ENCODE results near the gene MAMSTR. TPM values are rescaled to one million over a fixed set of nuclear protein-coding genes. Genes with fewer than 3 reads are reported as not detected.
"Not testable (repeated sequence)": the region's sequence is repeated elsewhere in the genome, so short reads cannot be mapped to it uniquely, and the experiment has no call there.

Gene MAMSTR
- total RNA-seq, 2 experiments from 2014 or later, result 1.1 to 1.5 TPM

DNA sequence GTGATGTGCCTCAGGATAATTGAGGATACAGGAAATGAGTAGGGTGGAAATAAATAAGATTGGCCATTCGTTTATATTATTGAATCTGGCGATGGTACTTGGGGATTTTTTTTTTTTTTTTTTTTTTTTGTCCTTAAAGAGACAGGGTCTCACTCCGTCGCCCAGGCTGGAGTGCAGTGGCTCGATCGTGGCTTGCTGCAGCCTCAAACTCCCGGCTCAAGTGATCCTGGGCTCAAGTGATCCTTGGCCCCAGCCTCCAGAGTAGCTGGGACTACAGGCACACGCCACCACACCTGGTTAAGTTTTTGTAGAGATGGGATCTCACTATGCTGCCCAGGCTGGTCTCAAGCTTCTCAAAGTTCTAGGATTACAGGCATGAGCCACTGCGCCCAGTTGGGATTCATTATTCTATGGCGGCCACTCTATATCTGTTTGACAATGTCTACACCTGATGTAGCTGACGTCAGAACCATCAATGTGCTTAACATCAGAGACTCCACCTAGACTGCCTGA lies 2.7 kb upstream of the MAMSTR start:
- no peaks in the 10 kb centered on the region for H3K27me3 Mint-ChIP-seq
- POLR2A ChIA-PET, result no interaction called here
- peak overlapping the region; percentile 33 for H3K27ac Mint-ChIP-seq
- DNase-seq, result no peak
- no peak overlapping the region for H3K4me3 Mint-ChIP-seq
- H3K36me3 Mint-ChIP-seq (ENCODE audit: low read depth), result peaks cover 20% of the 10 kb centered on the region
- peaks cover 17% of the 10 kb centered on the region for H3K9me3 Mint-ChIP-seq
- CTCF ChIA-PET, result interaction anchor here (0.5 to 0.9 kb wide), 2 partner anchors 77 to 92 kb away, joined by 3 read pairs; partner anchors contain the start of gene CA11
- H3K4me1 Mint-ChIP-seq, result peaks cover 39% of the 10 kb centered on the region

DNA sequence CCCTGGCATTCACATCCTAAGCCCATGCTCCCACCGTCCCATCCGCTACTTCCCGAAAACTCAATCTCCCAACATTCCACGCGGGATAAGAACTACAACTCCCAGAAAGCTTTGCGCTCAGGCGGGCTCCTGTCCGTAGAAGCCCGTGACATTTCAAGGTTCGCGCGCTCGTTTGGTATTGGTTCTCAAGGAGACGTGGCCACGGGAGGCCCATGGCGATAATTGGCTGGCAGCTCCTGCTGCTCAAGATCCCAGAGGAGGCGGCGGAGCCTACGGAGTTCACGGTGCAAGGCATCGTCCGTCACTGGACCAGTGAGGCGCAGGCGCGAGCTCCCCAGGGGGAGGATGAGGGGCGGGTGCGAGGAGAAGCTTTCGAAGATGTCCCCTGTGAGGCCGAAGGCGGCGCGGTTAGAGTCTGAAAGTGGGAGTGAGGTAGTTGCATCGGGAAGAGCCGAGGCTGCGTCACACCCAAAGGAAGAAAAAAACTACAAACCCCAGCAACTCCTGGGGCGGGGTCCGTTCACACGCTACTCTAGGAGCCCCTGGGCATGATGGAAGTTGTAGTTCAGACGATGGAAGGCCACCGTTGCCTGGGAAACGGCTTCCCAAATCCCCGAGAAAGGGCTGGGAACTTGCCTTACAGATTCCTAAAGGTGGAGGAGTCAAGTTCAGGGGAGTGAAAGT lies 1.2 kb upstream of the MAMSTR start:
- H3K27ac Mint-ChIP-seq, result peak overlapping the region; percentile 98
- H3K27me3 Mint-ChIP-seq, result no peaks in the 10 kb centered on the region
- peaks cover 30% of the 10 kb centered on the region for H3K4me1 Mint-ChIP-seq
- H3K36me3 Mint-ChIP-seq (ENCODE audit: low read depth), result peaks cover 10% of the 10 kb centered on the region
- H3K9me3 Mint-ChIP-seq, result peaks cover 10% of the 10 kb centered on the region
- CTCF ChIA-PET, result interaction anchor here (1.4 kb wide), 1 partner anchor 18 kb away, joined by 4 read pairs; no protein-coding TSS in a partner anchor
- POLR2A ChIA-PET, result interaction anchor here (0.6 kb wide), 1 partner anchor 56 kb away, joined by 13 read pairs; no protein-coding TSS in a partner anchor
- H3K4me3 Mint-ChIP-seq, result peak overlapping the region; percentile 88
- DNase-seq, result peak; percentile 96

DNA sequence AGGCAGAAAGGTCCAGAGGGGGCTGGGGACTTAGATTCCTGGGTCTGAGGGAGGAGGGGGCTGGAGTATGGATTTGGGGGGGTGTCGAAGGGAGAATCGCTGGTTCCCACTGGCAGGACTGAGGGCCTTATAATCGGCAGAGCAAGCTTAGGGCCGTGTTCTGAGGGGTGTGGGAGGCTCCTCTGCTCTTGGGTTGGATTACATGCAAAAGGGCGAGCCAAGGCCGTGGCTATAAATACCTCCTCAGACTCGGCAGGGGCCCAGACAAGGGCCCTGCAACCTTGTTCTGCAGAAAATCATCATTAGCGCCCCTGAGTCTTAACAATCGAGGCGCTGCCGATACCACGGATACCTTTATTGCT lies 707 bp upstream of the MAMSTR start:
- CTCF ChIA-PET, result interaction anchor here (1.4 kb wide), 1 partner anchor 19 kb away, joined by 4 read pairs; no protein-coding TSS in a partner anchor
- Mint-ChIP-seq H3K9me3 (peaks cover 6% of the 10 kb centered on the region), H3K4me3 (peak overlapping the region; percentile 88), H3K27ac (peak overlapping the region; percentile 98), H3K4me1 (peaks cover 28% of the 10 kb centered on the region), H3K27me3 (no peaks in the 10 kb centered on the region), H3K36me3 (ENCODE audit: low read depth) (peaks cover 6% of the 10 kb centered on the region)
- POLR2A ChIA-PET, result interaction anchor here (0.6 kb wide), 1 partner anchor 56 kb away, joined by 13 read pairs; no protein-coding TSS in a partner anchor
- no peak for DNase-seq

DNA sequence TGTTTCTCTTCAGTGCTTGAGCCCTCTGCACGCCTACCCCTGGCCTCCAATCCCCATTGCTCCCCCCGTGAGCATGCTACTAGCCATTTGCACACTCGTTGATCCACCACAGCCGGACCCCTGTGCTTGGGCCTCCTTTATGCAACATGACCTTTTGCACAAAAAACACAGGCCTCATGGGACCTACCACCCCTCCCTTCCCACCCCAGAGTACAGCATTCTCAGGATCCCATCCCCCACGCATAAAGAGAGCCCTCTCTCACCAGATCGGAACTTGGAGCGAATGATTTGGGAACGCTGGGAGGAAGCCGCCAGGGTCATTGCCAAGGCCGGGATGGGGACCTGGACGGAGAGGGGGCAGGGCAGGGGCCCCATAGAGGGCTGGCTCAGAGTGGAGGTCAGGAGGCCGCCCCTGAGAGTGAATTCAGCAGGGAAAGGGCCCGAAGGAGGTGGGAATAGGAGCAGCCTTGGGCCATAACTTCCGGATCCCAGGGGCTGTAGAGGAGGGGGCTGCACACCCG lies 754 bp downstream of the MAMSTR start:
- peaks cover 30% of the 10 kb centered on the region for H3K4me1 Mint-ChIP-seq
- no peaks in the 10 kb centered on the region for H3K9me3 Mint-ChIP-seq
- ChIA-PET CTCF (no interaction called here), POLR2A (no interaction called here)
- no peaks in the 10 kb centered on the region for H3K27me3 Mint-ChIP-seq
- H3K4me3 Mint-ChIP-seq, result no peak overlapping the region
- no peak for DNase-seq
- no peak overlapping the region for H3K27ac Mint-ChIP-seq
- no peaks in the 10 kb centered on the region for H3K36me3 Mint-ChIP-seq (ENCODE audit: low read depth)

DNA sequence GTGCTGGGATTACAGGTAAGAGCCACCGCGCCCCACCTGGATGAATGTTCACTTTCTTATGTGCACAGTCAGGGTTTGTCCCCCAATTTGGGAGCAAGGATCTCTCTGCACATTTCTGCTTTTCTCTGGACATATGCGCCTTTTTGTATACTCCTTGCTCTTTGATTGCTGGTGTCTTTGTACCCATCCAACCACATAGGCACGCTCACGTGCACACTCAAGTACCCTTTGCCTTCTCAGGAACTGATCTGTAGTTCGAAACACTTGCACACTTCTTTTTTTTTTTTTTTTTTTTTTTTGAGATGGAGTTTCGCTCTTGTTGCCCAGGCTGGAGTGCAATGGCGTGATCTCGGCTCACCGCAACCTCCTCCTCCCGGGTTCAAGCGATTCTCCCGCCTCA lies 1.4 kb downstream of the MAMSTR start:
- peaks cover 35% of the 10 kb centered on the region for H3K4me1 Mint-ChIP-seq
- DNase-seq; H3K4me3 Mint-ChIP-seq; H3K36me3 Mint-ChIP-seq (ENCODE audit: low read depth); H3K27me3 Mint-ChIP-seq; H3K27ac Mint-ChIP-seq; POLR2A ChIA-PET; H3K9me3 Mint-ChIP-seq: not testable (repeated sequence)
- CTCF ChIA-PET, result interaction anchor here (1.0 kb wide), 1 partner anchor 8 kb away, joined by 3 read pairs; no protein-coding TSS in a partner anchor

DNA sequence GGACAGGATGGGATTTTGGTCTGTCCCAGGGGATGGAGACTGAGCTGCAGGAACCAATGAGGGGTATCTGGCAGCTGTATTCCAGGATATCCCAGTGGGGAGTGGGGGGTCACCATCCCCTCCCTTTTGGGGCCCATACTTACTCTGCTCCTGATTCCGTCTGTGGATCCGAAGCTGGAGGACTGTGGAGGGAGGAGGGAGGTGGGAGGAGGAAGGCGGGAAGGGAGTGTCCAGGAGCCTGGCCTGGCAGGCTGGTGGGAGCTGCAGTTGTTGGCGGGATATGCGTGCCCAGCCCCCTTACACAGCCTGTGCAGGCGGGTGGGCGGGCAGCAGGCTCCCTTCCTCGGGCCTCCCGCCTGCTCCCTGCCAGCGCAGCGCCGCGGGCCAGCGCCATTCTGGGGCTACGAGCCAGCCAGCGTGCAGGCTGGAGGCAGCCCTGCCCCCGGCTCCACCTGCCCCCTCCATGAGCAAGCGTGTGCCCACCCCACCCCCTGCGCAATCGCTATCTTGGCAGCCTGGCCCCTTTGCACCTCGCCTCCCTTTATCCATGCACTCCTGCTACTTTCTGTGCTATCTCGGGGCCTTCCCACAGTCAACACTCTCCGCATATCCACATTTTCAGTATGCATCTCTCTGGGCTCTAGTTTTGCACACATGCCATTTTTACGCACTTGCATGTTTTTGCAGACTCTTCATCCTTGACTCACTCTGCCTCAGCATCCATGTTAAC lies 2.8 kb downstream of the MAMSTR start:
- H3K4me3 Mint-ChIP-seq, result no peak overlapping the region
- CTCF ChIA-PET, result interaction anchor here (1.0 to 1.6 kb wide), 3 partner anchors 9 to 277 kb away, joined by 3 to 6 read pairs (median 4); partner anchors contain the start of genes GYS1, RASIP1 and RUVBL2
- H3K36me3 Mint-ChIP-seq (ENCODE audit: low read depth), result no peaks in the 10 kb centered on the region
- DNase-seq, result no peak
- H3K9me3 Mint-ChIP-seq, result no peaks in the 10 kb centered on the region
- no peak overlapping the region for H3K27ac Mint-ChIP-seq
- POLR2A ChIA-PET, result no interaction called here
- H3K4me1 Mint-ChIP-seq, result peaks cover 39% of the 10 kb centered on the region
- H3K27me3 Mint-ChIP-seq, result no peaks in the 10 kb centered on the region

DNA sequence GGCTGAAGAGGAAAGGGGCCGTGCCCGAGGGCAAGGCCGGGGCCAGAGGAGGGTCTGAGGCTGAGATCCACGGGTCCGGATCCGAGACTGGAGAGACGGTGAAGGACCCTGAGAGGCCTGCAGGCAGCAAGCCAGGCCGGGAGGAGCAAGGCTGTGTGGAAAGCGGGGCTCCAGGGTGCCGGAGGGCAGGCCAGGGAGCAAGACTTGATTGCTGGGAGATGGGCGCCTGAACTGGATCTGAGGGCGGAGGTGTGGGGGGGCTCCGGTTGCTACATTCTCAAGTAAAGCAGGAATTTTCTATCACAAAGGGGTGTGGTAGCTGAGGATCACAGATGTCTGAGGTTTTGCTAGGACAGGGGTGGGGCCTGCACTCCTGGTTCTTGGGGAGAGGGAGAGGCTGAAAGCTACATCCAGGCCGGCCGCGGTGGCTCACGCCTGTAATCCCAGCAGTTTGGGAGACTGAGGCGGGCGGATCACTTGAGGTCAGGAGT lies 3.8 kb downstream of the MAMSTR start:
- H3K27ac Mint-ChIP-seq, result peak overlapping the region; percentile 73
- H3K4me1 Mint-ChIP-seq, result peaks cover 33% of the 10 kb centered on the region

DNA sequence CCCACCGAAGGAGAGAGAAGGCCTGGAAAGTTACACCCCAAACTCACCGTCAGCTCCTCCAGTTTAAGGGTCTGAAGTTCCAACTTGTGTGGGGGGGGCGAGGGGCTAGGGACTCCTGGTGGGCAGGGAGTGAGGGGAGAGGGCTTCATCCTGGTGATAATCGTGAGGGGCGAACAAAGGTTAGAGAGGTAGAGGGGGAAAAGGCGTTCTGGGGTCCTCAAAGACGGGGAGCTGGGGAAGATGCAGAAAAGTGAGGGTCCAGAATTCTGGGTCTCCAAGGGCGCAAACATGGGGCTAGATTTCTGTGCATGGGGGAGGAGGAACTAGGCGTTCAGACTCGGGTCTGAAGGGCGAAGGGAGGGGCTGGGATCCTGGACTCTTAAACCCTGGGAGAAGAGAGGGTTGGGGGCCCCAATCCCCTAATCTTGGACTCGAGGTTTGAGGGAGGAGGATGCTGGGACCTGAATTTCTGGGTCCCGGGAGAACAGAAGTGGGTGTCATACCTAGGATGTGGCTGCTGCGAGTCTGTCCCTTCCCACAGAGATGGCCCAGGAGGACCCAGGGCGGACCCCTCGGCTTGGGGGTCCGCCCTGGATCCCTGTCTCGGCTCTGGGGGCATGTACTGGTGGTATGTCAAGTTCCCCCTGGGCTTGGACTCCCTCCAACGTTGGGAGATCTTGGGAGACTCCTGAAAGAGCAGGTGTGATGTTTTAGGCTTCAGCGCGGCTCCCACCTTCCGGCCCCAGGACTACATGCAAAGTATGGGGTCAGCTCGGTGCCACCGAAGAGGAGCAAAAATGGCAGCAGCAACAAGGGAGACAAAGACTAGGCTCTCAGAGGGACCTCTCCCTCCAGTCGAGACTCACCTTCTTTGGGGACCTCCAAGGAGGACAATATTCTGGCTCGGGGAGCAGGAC lies 4.5 kb downstream of the MAMSTR start:
- CTCF ChIA-PET, result interaction anchor here (0.7 to 2.3 kb wide), 4 partner anchors 10 to 279 kb away, joined by 3 to 8 read pairs (median 6); partner anchors contain the start of genes GYS1 and RUVBL2
- Mint-ChIP-seq H3K4me3 (peak overlapping the region; percentile 75), H3K9me3 (no peaks in the 10 kb centered on the region), H3K36me3 (ENCODE audit: low read depth) (peaks cover 3% of the 10 kb centered on the region), H3K4me1 (peaks cover 27% of the 10 kb centered on the region), H3K27ac (peak overlapping the region; percentile 92), H3K27me3 (no peaks in the 10 kb centered on the region)
- no peak for DNase-seq
- POLR2A ChIA-PET, result no interaction called here

More for the DNA sequence above, 3.8 kb downstream of the MAMSTR start:
- peak overlapping the region; percentile 13 for H3K4me3 Mint-ChIP-seq
- DNase-seq, result no peak
- peaks cover 3% of the 10 kb centered on the region for H3K36me3 Mint-ChIP-seq (ENCODE audit: low read depth)
- ChIA-PET POLR2A (no interaction called here), CTCF (interaction anchor here (1.6 kb wide), 1 partner anchor 278 kb away, joined by 6 read pairs; the partner anchor contains the start of genes GYS1 and RUVBL2)
- no peaks in the 10 kb centered on the region for H3K27me3 Mint-ChIP-seq
- H3K9me3 Mint-ChIP-seq, result no peaks in the 10 kb centered on the region

DNA sequence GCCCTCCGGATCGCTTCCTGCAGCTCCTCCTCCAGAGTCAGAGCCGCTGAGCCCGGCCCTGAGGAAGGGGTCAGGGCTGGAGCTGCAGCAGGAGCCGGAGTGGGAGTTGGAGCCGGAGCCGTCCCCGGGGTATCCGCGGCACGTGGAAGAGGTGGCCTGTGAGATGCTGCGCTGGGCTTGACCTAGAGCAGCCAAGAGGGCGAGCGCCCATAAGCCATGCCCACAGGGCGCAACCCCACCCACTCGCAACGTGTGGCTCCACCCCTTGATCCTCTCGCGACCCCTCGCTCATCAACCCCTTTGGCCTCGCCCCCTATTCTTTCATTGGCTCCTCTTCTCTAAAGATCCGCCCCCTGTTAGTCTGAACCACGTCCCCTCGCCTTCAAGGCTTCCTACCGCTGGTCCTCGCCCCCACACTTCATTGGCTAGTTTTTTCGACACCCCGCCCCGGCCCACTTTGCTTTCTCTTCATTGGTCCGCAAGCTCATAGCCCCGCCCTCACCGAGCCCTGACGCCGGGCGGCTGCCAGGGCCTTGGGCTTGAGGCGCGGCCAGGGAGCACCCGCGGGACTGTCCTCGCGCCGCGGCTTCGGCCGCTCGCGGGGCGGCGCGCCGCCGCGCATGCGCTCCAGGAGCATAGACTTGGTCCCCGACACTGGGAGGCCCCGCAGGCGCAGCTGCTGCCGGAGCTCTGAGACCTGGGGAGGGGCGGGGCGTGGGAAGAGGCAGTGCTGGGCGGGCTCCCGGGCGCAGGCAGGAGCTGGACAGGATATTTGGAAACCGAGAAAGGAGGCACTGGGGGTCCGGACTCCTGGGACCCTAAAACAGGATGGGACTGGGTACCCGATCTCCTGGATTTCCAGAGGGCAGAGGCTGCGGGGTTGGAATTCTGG lies 5.4 kb downstream of the MAMSTR start:
- H3K4me3 Mint-ChIP-seq, result peak overlapping the region; percentile 75
- ChIA-PET CTCF (interaction anchor here (0.7 to 3.8 kb wide), 7 partner anchors 10 to 144 kb away, joined by 3 to 10 read pairs (median 6); no protein-coding TSS in a partner anchor), POLR2A (no interaction called here)
- no peaks in the 10 kb centered on the region for H3K27me3 Mint-ChIP-seq
- DNase-seq, result peak; percentile 99
- peaks cover 27% of the 10 kb centered on the region for H3K4me1 Mint-ChIP-seq
- H3K27ac Mint-ChIP-seq, result peak overlapping the region; percentile 92
- H3K9me3 Mint-ChIP-seq, result no peaks in the 10 kb centered on the region
- peaks cover 3% of the 10 kb centered on the region for H3K36me3 Mint-ChIP-seq (ENCODE audit: low read depth)

DNA sequence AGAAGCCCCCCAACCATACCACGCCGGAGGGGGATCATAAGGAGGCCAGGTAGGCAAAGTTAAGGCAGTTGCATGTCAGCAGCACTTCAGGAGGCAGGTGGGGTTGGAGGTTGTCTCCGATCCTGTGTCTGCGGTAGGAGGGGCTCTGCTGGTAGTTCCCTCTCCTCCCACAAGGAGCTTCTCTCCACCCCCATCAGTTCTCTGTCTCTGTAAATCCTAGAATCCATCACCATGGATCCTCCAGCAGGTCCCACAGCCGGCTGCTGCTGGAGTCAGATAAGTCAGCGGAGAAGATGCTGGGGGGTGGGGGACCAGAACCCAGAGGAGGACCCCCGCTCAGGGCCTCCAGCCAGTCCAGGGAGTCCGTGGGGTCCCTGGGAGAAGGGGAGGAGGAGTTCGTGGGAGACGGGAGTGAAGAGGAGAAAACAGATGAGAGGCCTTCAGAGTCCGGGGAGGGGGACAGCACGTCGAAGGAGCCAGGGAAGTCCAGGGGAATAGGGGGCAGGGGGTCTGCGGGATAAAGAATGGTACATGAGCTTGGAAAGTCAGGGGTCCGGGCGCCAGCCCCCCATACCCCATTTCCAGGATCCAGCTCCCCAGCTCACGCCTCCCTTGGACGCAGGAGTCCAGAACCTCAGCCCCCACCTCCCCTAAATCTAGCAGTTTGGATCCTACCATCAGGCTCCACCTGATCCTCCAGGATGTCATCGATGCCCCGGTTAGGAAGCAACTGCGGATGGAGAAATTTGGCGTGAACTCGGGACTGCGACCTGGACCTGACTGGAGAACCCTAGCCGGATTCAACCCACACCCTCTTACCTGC lies 6.3 kb downstream of the MAMSTR start:
- H3K4me1 Mint-ChIP-seq, result peaks cover 27% of the 10 kb centered on the region
- H3K9me3 Mint-ChIP-seq, result no peaks in the 10 kb centered on the region
- ChIA-PET CTCF (interaction anchor here (0.6 to 3.8 kb wide), 7 partner anchors 11 to 54 kb away, joined by 3 to 10 read pairs (median 7); no protein-coding TSS in a partner anchor), POLR2A (no interaction called here)
- peak overlapping the region; percentile 75 for H3K4me3 Mint-ChIP-seq
- H3K27me3 Mint-ChIP-seq, result no peaks in the 10 kb centered on the region
- peak overlapping the region; percentile 92 for H3K27ac Mint-ChIP-seq
- no peak for DNase-seq
- H3K36me3 Mint-ChIP-seq (ENCODE audit: low read depth), result peaks cover 3% of the 10 kb centered on the region
